Activated CD4-positive, alpha-beta T cell treated with anti-CD3 and anti-CD28 coated beads for 36 hours (primary cell): ENCODE results near the gene HSD17B7. TPM values are rescaled to one million over a fixed set of nuclear protein-coding genes. Genes with fewer than 3 reads are reported as not detected.

Experiments
- ATAC-seq: fragments of 200-7000 bp; cut with Tn5 transposase; one replicate; pipeline ENCODE4 v1.10.0; 2021; ENCODE audit warnings: mild to moderate bottlenecking, moderate library complexity
- CTCF ChIA-PET: fragments of 350-600 bp; sonication (Branson Sonifier 250); formaldehyde crosslinking; loops from one replicate; lab custom pipeline; 2021; ENCODE audit warnings: antibody characterized with exemption; lab: Charles Lee
- POLR2A ChIA-PET: fragments of 350-600 bp; sonication (Branson Sonifier 250); formaldehyde crosslinking; loops from one replicate; lab custom pipeline; 2021; ENCODE audit warnings: antibody characterized with exemption, inconsistent platforms; lab: Charles Lee
- DNase-seq: peaks from one replicate; pipeline ENCODE4 v3.0.0-alpha.2; 2020
- H3K27ac Mint-ChIP-seq: one replicate; pipeline ENCODE4 v1.8.0; 2021; ENCODE audit warnings: mixed read lengths
- H3K27me3 Mint-ChIP-seq: one replicate; pipeline ENCODE4 v1.8.0; 2021; ENCODE audit warnings: mixed read lengths
- H3K36me3 Mint-ChIP-seq: one replicate; pipeline ENCODE4 v1.8.0; 2021; ENCODE audit warnings: low read depth, mixed read lengths
- H3K4me1 Mint-ChIP-seq: one replicate; pipeline ENCODE4 v1.8.0; 2021; ENCODE audit warnings: mixed read lengths
- H3K4me3 Mint-ChIP-seq: one replicate; pipeline ENCODE4 v1.8.0; 2021; ENCODE audit warnings: mild to moderate bottlenecking, moderate library complexity, mixed read lengths
- H3K9me3 Mint-ChIP-seq: one replicate; pipeline ENCODE4 v1.8.0; 2021; ENCODE audit warnings: low read depth, mixed read lengths
- intact Hi-C, 2 experiments: fragments of 100-400 bp; cut with DNase I in 1 of 2; cut with micrococcal nuclease in 1 of 2; formaldehyde crosslinking; loops; one replicate each; pipeline versions ENCODE4 v1.14.2 to v1.15.1; 2022 to 2024; cut with DNase I, micrococcal nuclease
- total RNA-seq, 2 experiments: library from RNA; stranded (reverse); gene quantifications; one replicate each; pipeline ENCODE4 v1.2.3, GENCODE V29; 2021

Gene HSD17B7
- total RNA-seq, 2 experiments from 2014 or later = 25.7 to 29.5 TPM

DNA sequence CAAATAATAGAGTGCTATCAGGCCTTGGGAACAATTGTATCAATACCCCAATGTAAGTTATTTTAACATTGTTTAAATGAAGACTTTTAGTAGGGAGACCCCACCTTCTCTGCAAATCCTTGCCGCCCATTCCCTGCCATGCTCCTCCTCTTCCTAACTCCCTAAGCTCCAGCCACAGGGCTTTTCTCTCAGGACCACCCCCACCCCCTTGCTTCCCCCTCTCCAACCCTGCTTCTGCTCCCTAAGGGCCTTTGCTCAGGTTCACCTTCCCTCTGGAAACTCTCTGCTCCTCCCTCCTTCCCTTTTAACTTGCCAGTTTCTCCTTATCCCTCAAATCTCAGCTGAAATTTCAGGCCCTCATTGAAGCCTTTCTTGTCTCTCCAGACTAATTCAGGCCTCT is 53.7 kb downstream of the HSD17B7 start:
- H3K27ac Mint-ChIP-seq = no peak overlapping the region
- H3K36me3 Mint-ChIP-seq = no peaks in the 10 kb centered on the region
- no peak for DNase-seq
- ATAC-seq = no peak
- no peaks in the 10 kb centered on the region for H3K4me1 Mint-ChIP-seq
- POLR2A ChIA-PET = no interaction called here
- H3K4me3 Mint-ChIP-seq = no peak overlapping the region
- intact Hi-C loops = no loop called here
- peaks cover 13% of the 10 kb centered on the region for H3K27me3 Mint-ChIP-seq
- CTCF ChIA-PET = interaction anchor here (1.6 kb wide), 1 partner anchor 10 kb away, joined by 7 read pairs; no protein-coding TSS in a partner anchor
- no peaks in the 10 kb centered on the region for H3K9me3 Mint-ChIP-seq

DNA sequence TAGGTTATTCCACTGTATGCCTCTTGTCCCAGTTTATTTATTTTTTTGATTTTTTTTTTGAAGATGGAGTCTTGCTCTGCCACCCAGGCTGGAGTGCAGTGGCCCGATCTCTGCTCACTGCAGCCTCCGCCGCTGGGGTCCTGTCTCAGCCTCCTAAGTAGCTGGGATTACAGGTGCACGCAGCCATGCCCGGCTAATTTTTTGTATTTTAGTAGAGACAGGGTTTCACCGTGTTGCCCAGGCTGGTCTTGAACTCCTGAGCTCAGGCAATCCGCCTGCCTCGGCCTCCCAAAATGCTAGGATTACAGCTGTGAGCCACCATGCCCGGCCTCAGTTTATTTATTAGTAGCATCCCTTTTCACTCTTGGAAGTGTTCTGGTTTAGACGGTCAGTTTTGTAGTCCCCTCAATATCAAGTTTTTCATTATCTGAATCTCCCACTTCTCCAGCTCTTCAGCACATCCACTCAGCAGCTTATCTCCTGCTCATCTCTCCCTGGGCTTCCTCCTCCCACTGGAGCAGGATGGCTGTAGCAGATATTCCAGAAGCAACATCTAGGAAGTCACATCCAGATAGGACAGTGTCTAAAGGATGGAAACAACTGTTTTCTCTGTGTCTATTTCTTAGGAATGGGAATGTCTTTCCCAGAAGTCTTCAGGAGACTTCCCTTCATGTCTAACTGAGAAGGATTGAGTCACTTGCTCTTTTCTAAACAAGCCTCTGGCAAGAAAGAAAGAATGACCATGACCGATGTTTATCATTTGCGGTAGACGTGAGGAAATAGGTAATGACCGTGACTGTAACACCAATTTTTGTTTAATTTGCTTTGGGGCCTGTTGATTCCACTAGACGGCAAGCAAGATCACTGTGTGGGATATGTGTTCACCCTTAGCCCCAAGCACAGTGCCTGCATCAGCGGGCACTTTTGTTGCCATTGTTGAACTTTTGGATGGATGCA is 56.0 kb downstream of the HSD17B7 start:
- H3K9me3 Mint-ChIP-seq = no peaks in the 10 kb centered on the region
- ATAC-seq (no peak), DNase-seq (no peak)
- CTCF ChIA-PET = interaction anchor here (0.7 to 2.3 kb wide), 8 partner anchors 10 to 470 kb away, joined by 3 to 17 read pairs (median 3); no protein-coding TSS in a partner anchor
- no peaks in the 10 kb centered on the region for H3K4me1 Mint-ChIP-seq
- H3K27me3 Mint-ChIP-seq = peaks cover 11% of the 10 kb centered on the region
- no peak overlapping the region for H3K4me3 Mint-ChIP-seq
- H3K27ac Mint-ChIP-seq = no peak overlapping the region
- intact Hi-C loops = loop anchor here in 1 of 2 experiments (2.0 kb wide), 1 partner anchor 328 kb away; no protein-coding TSS in a partner anchor
- no peaks in the 10 kb centered on the region for H3K36me3 Mint-ChIP-seq
- POLR2A ChIA-PET = no interaction called here

DNA sequence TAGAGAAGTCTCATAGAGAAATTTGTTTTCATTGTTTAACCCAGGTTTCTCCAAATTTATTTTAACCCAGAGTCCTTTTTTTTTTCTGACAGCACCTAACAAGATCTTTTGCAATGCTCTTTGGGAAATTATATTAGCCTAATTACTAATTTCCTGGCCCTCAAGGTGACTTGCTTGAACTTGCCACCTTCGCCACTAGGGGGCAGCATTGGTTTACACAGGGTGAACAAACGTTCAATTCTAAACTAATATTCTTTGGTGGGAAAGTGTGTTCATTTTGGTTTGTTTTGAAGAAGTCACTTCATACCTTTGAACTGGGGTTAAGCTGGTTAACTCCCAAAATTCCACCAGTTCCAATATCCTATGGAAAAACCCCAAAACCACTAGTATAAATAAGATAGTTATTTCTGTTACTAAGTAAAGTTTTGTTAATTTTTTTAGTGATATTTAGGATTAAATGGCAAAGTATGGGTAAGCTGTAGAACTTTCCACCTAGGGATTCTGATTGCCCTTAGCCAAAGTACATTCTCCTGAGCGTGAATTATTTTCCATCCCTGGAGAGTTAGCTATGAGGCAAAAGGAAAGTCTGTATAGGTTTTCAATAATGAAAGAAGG is 57.4 kb downstream of the HSD17B7 start:
- CTCF ChIA-PET = interaction anchor here (0.5 to 2.3 kb wide), 19 partner anchors 9 to 499 kb away, joined by 3 to 17 read pairs (median 3); partner anchors contain the start of genes CCDC190 and NUF2
- Mint-ChIP-seq H3K36me3 (no peaks in the 10 kb centered on the region), H3K4me1 (no peaks in the 10 kb centered on the region), H3K27me3 (peaks cover 4% of the 10 kb centered on the region), H3K4me3 (no peak overlapping the region), H3K9me3 (no peaks in the 10 kb centered on the region), H3K27ac (no peak overlapping the region)
- DNase-seq = peak; percentile 89
- intact Hi-C loops = loop anchor here in 1 of 2 experiments (1.0 to 2.0 kb wide), 2 partner anchors 327 to 467 kb away; no protein-coding TSS in a partner anchor
- ATAC-seq = no peak
- POLR2A ChIA-PET = no interaction called here

GRCh38 chr1:162849711-162850110 is 59.2 kb downstream of the HSD17B7 start:
- H3K9me3 Mint-ChIP-seq = no peaks in the 10 kb centered on the region
- no peak overlapping the region for H3K4me3 Mint-ChIP-seq
- no peaks in the 10 kb centered on the region for H3K4me1 Mint-ChIP-seq
- intact Hi-C loops = loop anchor here in 1 of 2 experiments (10.0 kb wide), 1 partner anchor 1475 kb away; no protein-coding TSS in a partner anchor
- peaks cover 3% of the 10 kb centered on the region for H3K27me3 Mint-ChIP-seq
- ChIA-PET CTCF (interaction anchor here (0.6 to 1.5 kb wide), 3 partner anchors 11 to 323 kb away, joined by 3 to 6 read pairs (median 3); partner anchors contain the start of gene CCDC190), POLR2A (no interaction called here)
- H3K27ac Mint-ChIP-seq = no peak overlapping the region
- ATAC-seq = no peak
- H3K36me3 Mint-ChIP-seq = no peaks in the 10 kb centered on the region
- DNase-seq = no peak

DNA sequence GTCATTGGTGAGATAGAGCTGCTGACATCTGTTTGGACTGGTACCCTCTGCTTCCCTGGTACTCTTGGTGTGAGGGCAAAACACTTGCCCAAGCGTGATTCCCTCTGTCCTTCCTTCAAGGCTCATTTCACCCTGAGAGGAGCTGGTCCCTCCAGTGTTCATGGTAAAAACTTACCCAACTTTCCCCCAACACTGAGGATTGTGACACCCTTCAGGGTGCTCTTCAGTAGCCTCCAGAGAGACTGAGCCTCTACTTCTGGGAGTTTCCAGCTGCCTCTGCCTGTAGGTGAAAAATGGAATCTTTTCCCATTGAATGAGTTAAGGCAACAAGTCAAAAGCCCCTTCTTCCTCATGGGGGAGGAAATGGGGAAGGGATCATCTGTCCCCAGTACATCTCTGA is 60.8 kb downstream of the HSD17B7 start:
- ATAC-seq (no peak), DNase-seq (no peak)
- Mint-ChIP-seq H3K27ac (no peak overlapping the region), H3K4me3 (no peak overlapping the region), H3K36me3 (no peaks in the 10 kb centered on the region), H3K9me3 (no peaks in the 10 kb centered on the region), H3K4me1 (no peaks in the 10 kb centered on the region), H3K27me3 (peaks cover 3% of the 10 kb centered on the region)
- intact Hi-C loops = loop anchor here in 1 of 2 experiments (10.0 kb wide), 1 partner anchor 1473 kb away; no protein-coding TSS in a partner anchor
- POLR2A ChIA-PET = no interaction called here
- CTCF ChIA-PET = interaction anchor here (0.6 to 3.7 kb wide), 2 partner anchors 406 to 464 kb away, joined by 3 to 28 read pairs; no protein-coding TSS in a partner anchor

DNA sequence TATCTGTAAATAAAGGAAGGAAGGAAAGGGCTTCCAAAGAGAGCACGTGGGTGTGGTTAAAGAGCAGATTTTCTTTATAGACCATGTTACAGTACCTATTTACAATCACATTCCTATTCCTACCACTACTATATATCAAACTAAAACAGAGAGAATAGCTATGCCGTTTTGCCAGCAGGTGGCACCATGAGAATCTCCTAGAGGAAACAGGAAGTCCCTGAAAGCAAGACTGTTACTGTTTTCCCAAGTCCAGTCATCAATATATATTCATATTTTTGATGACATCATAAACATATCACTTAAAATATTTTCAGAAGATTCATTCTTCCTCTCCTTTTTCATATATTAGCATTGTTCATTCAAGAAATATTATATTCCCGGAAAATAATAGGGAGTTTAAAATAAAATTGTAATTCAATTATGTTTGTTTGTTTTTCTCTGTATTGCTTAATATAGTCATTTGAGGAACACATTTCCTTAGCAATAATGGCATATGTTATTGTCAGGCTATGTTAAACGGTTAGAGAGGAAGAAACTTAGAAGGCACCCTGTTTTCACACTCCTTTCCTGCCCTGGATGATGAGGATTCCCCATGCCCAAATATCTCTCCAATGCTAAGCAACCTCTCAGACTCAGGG is 63.9 kb downstream of the HSD17B7 start:
- Mint-ChIP-seq H3K27me3 (peaks cover 1% of the 10 kb centered on the region), H3K4me3 (no peak overlapping the region), H3K4me1 (no peaks in the 10 kb centered on the region), H3K9me3 (no peaks in the 10 kb centered on the region), H3K36me3 (no peaks in the 10 kb centered on the region), H3K27ac (no peak overlapping the region)
- ChIA-PET POLR2A (interaction anchor here (0.7 kb wide), 1 partner anchor 365 kb away, joined by 3 read pairs; no protein-coding TSS in a partner anchor), CTCF (interaction anchor here (0.6 to 3.7 kb wide), 14 partner anchors 9 to 461 kb away, joined by 3 to 28 read pairs (median 4); partner anchors contain the start of gene RGS4)
- ATAC-seq (peak; percentile 58), DNase-seq (peak; percentile 71)
- intact Hi-C loops = loop anchor here (1.0 to 10.0 kb wide), 6 partner anchors 320 to 1470 kb away; no protein-coding TSS in a partner anchor

DNA sequence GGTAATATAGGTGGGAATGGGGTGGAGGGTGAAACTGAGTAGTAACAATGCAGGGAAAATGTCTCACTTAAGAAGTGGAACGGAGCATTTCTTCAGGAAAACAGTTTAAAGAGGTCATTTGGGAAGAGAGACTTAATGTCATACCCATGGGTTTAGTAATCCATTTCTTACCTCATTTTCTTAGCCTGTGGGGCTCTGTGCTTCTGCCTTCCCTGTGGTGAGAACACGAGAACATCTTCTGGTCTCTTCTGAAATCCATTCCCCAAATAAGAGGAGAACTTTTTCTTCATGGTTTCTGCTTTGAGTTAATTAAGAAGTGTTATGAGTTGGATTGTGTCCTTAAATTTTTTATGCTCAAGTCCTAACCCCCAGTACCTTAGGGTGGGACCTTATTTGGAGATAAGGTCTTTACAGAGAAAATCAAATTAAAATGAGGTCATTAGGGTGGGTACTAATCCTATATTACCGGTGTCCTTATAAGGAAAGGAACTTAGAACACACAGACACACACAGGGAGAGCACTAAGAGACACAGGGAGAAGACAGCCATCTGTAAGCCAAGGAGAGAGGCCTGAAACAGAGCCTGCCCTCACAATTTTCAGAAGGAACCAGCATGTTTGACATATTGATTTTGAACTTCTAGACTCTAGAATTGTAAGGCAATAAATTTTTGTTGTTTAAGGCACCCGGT is 65.1 kb downstream of the HSD17B7 start:
- no peak for ATAC-seq
- CTCF ChIA-PET = interaction anchor here (0.6 to 3.1 kb wide), 3 partner anchors 14 to 460 kb away, joined by 3 to 18 read pairs (median 7); no protein-coding TSS in a partner anchor
- Mint-ChIP-seq H3K36me3 (no peaks in the 10 kb centered on the region), H3K4me1 (no peaks in the 10 kb centered on the region), H3K27me3 (peaks cover 1% of the 10 kb centered on the region), H3K9me3 (no peaks in the 10 kb centered on the region), H3K27ac (no peak overlapping the region), H3K4me3 (no peak overlapping the region)
- POLR2A ChIA-PET = no interaction called here
- DNase-seq = no peak
- intact Hi-C loops = loop anchor here in 1 of 2 experiments (10.0 kb wide), 1 partner anchor 1469 kb away; no protein-coding TSS in a partner anchor

GRCh38 chr1:162856260-162856659 is 65.8 kb downstream of the HSD17B7 start:
- intact Hi-C loops = loop anchor here in 1 of 2 experiments (10.0 kb wide), 1 partner anchor 1469 kb away; no protein-coding TSS in a partner anchor
- H3K4me1 Mint-ChIP-seq = no peaks in the 10 kb centered on the region
- CTCF ChIA-PET = interaction anchor here (0.6 to 2.0 kb wide), 4 partner anchors 8 to 460 kb away, joined by 3 to 7 read pairs (median 4); no protein-coding TSS in a partner anchor
- POLR2A ChIA-PET = no interaction called here
- no peak overlapping the region for H3K4me3 Mint-ChIP-seq
- no peak overlapping the region for H3K27ac Mint-ChIP-seq
- ATAC-seq = no peak
- no peaks in the 10 kb centered on the region for H3K36me3 Mint-ChIP-seq
- H3K9me3 Mint-ChIP-seq = no peaks in the 10 kb centered on the region
- H3K27me3 Mint-ChIP-seq = peaks cover under 1% of the 10 kb centered on the region
- DNase-seq = no peak

DNA sequence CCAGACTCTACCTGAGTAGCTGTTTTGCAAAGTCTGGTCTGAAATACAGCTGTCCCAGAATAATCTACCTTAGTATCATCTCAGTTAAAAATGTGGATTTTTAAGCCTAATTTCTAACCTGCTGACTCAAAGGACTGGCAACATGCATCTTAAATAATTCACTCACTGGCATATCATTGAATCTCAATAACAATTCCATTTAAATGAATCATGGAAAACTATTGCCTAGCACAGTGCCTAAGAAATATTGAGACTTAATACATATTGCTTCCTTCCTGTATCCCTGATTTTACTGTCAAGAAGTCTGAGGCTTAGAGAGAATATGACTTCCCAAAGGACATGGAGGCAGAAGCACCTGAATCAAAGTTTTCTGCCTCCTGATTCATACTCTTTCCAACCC is 67.3 kb downstream of the HSD17B7 start:
- POLR2A ChIA-PET = interaction anchor here (0.7 kb wide), 1 partner anchor 103 kb away, joined by 3 read pairs; no protein-coding TSS in a partner anchor
- H3K4me1 Mint-ChIP-seq = no peaks in the 10 kb centered on the region
- H3K27ac Mint-ChIP-seq = no peak overlapping the region
- DNase-seq (no peak), ATAC-seq (no peak)
- intact Hi-C loops = loop anchor here in 1 of 2 experiments (10.0 kb wide), 1 partner anchor 1467 kb away; no protein-coding TSS in a partner anchor
- H3K27me3 Mint-ChIP-seq = peaks cover 8% of the 10 kb centered on the region
- no peaks in the 10 kb centered on the region for H3K9me3 Mint-ChIP-seq
- H3K4me3 Mint-ChIP-seq = no peak overlapping the region
- no peaks in the 10 kb centered on the region for H3K36me3 Mint-ChIP-seq
- CTCF ChIA-PET = interaction anchor here (0.7 to 2.0 kb wide), 4 partner anchors 9 to 458 kb away, joined by 3 to 10 read pairs (median 5); no protein-coding TSS in a partner anchor

- Mint-ChIP-seq H3K4me3 (no peak overlapping the region), H3K9me3 (no peaks in the 10 kb centered on the region), H3K27ac (no peak overlapping the region), H3K27me3 (peaks cover 11% of the 10 kb centered on the region), H3K36me3 (no peaks in the 10 kb centered on the region), H3K4me1 (no peaks in the 10 kb centered on the region)
- intact Hi-C loops = loop anchor here in 1 of 2 experiments (10.0 kb wide), 1 partner anchor 1466 kb away; no protein-coding TSS in a partner anchor
- no peak for DNase-seq
- ChIA-PET CTCF (interaction anchor here (1.1 to 1.8 kb wide), 3 partner anchors 11 to 457 kb away, joined by 4 to 10 read pairs (median 6); no protein-coding TSS in a partner anchor), POLR2A (no interaction called here)
- no peak for ATAC-seq
Measured at GRCh38 chr1:162859191-162859590, 68.7 kb downstream of the HSD17B7 start.
